GM23338 (cell line): ENCODE measurements around the gene MCC. TPM values are rescaled to one million over a fixed set of nuclear protein-coding genes. Genes with fewer than 3 reads are reported as not detected.

Experiments
- ATAC-seq: fragments of 200-7000 bp; cut with Tn5 transposase; 3 replicates; pipeline ENCODE4 v1.9.1; 2020
- DNase-seq: peaks from one replicate; pipeline ENCODE4 v3.0.0-alpha.2; 2015; ENCODE audit warnings: low spot score
- H2AFZ ChIP-seq: fragments of 200-600 bp; sonication (generic); 2 replicates; pipeline ENCODE4 v1.8.0; 2016; ENCODE audit warnings: antibody characterized with exemption, mild to moderate bottlenecking, moderate library complexity
- H3F3A ChIP-seq: fragments of 200-600 bp; sonication (generic); replicated peaks from 2 replicates; pipeline ENCODE4 v1.8.0; 2017; ENCODE audit warnings: antibody characterized with exemption, mixed run types, low read depth
- H3K27ac ChIP-seq: fragments of 200-600 bp; sonication (generic); 2 replicates; pipeline ENCODE4 v1.6.1; 2016; ENCODE audit warnings: low read depth
- H3K27me3 ChIP-seq: fragments of 200-600 bp; sonication (generic); 2 replicates; pipeline ENCODE4 v1.8.0; 2016; ENCODE audit warnings: mild to moderate bottlenecking, mixed run types, moderate library complexity; ENCODE audit not compliant: insufficient read depth
- H3K36me3 ChIP-seq: fragments of 200-600 bp; sonication (generic); 2 replicates; pipeline ENCODE4 v1.8.0; 2016; ENCODE audit warnings: mild to moderate bottlenecking; ENCODE audit not compliant: insufficient read depth
- H3K4me1 ChIP-seq: fragments of 200-600 bp; sonication (generic); 2 replicates; pipeline ENCODE4 v1.8.0; 2016; ENCODE audit warnings: mild to moderate bottlenecking, moderate library complexity; ENCODE audit not compliant: insufficient read depth
- H3K4me2 ChIP-seq: fragments of 200-600 bp; sonication (generic); 2 replicates; pipeline ENCODE4 v1.7.1; 2017; ENCODE audit warnings: mixed run types
- H3K4me3 ChIP-seq: fragments of 200-600 bp; sonication (generic); 2 replicates; pipeline ENCODE4 v1.6.1; 2016; ENCODE audit warnings: mixed run types
- H3K79me2 ChIP-seq: fragments of 200-600 bp; sonication (generic); replicated peaks from 2 replicates; pipeline ENCODE4 v1.8.0; 2017; ENCODE audit warnings: mild to moderate bottlenecking; ENCODE audit not compliant: insufficient read depth
- H3K9me2 ChIP-seq: fragments of 200-600 bp; sonication (generic); 2 replicates; pipeline ENCODE4 v1.8.0; 2017; ENCODE audit not compliant: insufficient read depth
- H4K20me1 ChIP-seq: fragments of 200-600 bp; sonication (generic); replicated peaks from 2 replicates; pipeline ENCODE4 v1.8.0; 2017; ENCODE audit warnings: mild to moderate bottlenecking; ENCODE audit not compliant: insufficient read depth
- H3K27ac Mint-ChIP-seq: 2 replicates; pipeline ENCODE4 v1.8.0; 2020; ENCODE audit warnings: inconsistent platforms, mild to moderate bottlenecking, moderate library complexity, mixed read lengths
- H3K27me3 Mint-ChIP-seq: 3 replicates; pipeline ENCODE4 v1.8.0; 2022; ENCODE audit warnings: low read depth, mild to moderate bottlenecking, moderate library complexity, mixed read lengths, inconsistent platforms; ENCODE audit not compliant: insufficient read depth, poor library complexity
- H3K36me3 Mint-ChIP-seq: 3 replicates; pipeline ENCODE4 v1.8.0; 2021; ENCODE audit warnings: low read depth, mild to moderate bottlenecking, inconsistent platforms, moderate library complexity, mixed read lengths
- H3K4me1 Mint-ChIP-seq: 3 replicates; pipeline ENCODE4 v1.8.0; 2020; ENCODE audit warnings: mild to moderate bottlenecking, inconsistent platforms, mixed read lengths
- H3K4me3 Mint-ChIP-seq: 3 replicates; pipeline ENCODE4 v1.8.0; 2021; ENCODE audit warnings: moderate library complexity, mild to moderate bottlenecking, inconsistent platforms, mixed read lengths
- H3K9me3 Mint-ChIP-seq: 3 replicates; pipeline ENCODE4 v1.8.0; 2020; ENCODE audit warnings: moderate library complexity, mild to moderate bottlenecking, inconsistent platforms, mixed read lengths
- NANOG ChIP-seq: IDR thresholded peaks from 2 replicates; pipeline ENCODE4 v1.6.1; 2016; ENCODE audit warnings: antibody characterized with exemption, borderline replicate concordance
- STAT1 ChIP-seq: IDR thresholded peaks from one replicate; pipeline ENCODE4 v1.6.1; 2016; ENCODE audit warnings: antibody characterized with exemption; ENCODE audit not compliant: unreplicated experiment
- ZNF331 ChIP-seq: fragments of 250-450 bp; sonication (Bioruptor Pico); IDR thresholded peaks from 2 replicates; pipeline ENCODE4 v1.5.0; 2020; ENCODE audit warnings: low read depth, mild to moderate bottlenecking, moderate library complexity
- polyA plus RNA-seq: library from polyadenylated mRNA; unstranded; fragments of >200 nt; fragmentation: Nextera tagmentation; extraction: Ambion mirVana; gene quantifications from 2 replicates; pipeline ENCODE4 v1.2.1, GENCODE V29; 2016
- total RNA-seq: library from RNA; depleted of rRNA; stranded (reverse); fragments of >200 nt; shearing (Covaris generic); gene quantifications from 2 replicates; pipeline ENCODE4 v1.2.3, GENCODE V29; 2014
- TF ChIP-seq, protein P1 (sequence below): fragments of 250-450 bp; sonication (Bioruptor Pico); IDR thresholded peaks from 2 replicates; pipeline ENCODE4 v1.5.0; 2020; ENCODE audit warnings: mild to moderate bottlenecking, moderate library complexity

The MCC gene
- total and polyA plus RNA-seq, 2 experiments from 2014 or later, result 3.8 to 10.1 TPM

DNA sequence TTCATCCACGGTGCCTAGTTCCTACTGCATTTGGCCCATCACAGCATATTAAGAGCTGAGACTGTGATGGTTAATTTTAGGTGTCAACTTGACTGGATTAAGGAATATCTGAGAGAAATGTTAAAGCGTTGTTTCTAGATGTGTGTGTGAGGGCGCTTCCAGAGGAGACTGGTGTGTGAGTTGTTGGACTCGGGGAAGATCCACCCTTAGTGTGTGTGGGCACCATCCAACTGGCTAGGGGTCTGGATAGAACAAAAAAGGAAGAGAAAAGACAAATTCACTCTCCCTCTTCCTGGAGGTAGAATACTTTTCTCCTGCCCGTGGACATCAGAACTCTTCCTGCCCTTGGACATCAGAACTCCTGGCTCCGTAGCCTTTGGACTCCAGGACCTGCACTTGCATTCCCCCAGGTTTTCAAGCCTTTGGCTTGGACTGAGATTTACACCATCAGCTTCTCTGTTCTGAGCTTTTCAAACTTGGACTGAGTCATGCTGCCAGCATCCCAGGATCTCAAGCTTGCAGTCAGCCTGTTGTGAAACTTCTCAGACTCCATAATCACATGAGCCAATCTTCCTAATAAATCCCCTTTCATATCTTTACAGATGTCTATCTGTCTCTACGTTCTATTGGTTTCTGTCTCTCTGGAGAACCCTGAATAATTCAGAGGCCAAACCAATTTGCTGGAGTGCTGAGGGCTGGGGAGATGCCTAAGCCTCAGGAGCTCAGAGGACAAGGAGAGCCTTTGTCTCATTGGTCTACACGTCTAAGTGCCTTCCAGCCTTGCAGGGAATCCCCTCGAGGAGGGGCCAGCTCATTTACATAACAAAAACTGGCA is 347.2 kb downstream of the MCC start:
- H3K4me3 Mint-ChIP-seq, result no peak overlapping the region
- DNase-seq (no peak), ATAC-seq (peak; percentile 60)
- Histone ChIP-seq H3K4me3 (no peak overlapping the region), H3K27me3 (no peaks in the 10 kb centered on the region), H3K27ac (no peak overlapping the region), H2AFZ (no peak overlapping the region), H3F3A (no peaks in the 10 kb centered on the region), H4K20me1 (no peaks in the 10 kb centered on the region), H3K4me2 (no peak overlapping the region), H3K79me2 (no peaks in the 10 kb centered on the region), H3K9me2 (peaks cover 9% of the 10 kb centered on the region), H3K36me3 (no peaks in the 10 kb centered on the region; the same call in 1 of the 2 replicates), H3K4me1 (0 out of 2 replicates have a peak, but pooled peaks cover 3% of the 10 kb centered on the region)
- no peaks in the 10 kb centered on the region; the same call in 2 of the 3 replicates for H3K9me3 Mint-ChIP-seq
- H3K27me3 Mint-ChIP-seq, result peaks cover 1% of the 10 kb centered on the region
- TF ChIP-seq STAT1, result no peak
- no peak for TF ChIP-seq NANOG
- no peak for TF ChIP-seq ZNF331
- TF ChIP-seq, protein P1, sequence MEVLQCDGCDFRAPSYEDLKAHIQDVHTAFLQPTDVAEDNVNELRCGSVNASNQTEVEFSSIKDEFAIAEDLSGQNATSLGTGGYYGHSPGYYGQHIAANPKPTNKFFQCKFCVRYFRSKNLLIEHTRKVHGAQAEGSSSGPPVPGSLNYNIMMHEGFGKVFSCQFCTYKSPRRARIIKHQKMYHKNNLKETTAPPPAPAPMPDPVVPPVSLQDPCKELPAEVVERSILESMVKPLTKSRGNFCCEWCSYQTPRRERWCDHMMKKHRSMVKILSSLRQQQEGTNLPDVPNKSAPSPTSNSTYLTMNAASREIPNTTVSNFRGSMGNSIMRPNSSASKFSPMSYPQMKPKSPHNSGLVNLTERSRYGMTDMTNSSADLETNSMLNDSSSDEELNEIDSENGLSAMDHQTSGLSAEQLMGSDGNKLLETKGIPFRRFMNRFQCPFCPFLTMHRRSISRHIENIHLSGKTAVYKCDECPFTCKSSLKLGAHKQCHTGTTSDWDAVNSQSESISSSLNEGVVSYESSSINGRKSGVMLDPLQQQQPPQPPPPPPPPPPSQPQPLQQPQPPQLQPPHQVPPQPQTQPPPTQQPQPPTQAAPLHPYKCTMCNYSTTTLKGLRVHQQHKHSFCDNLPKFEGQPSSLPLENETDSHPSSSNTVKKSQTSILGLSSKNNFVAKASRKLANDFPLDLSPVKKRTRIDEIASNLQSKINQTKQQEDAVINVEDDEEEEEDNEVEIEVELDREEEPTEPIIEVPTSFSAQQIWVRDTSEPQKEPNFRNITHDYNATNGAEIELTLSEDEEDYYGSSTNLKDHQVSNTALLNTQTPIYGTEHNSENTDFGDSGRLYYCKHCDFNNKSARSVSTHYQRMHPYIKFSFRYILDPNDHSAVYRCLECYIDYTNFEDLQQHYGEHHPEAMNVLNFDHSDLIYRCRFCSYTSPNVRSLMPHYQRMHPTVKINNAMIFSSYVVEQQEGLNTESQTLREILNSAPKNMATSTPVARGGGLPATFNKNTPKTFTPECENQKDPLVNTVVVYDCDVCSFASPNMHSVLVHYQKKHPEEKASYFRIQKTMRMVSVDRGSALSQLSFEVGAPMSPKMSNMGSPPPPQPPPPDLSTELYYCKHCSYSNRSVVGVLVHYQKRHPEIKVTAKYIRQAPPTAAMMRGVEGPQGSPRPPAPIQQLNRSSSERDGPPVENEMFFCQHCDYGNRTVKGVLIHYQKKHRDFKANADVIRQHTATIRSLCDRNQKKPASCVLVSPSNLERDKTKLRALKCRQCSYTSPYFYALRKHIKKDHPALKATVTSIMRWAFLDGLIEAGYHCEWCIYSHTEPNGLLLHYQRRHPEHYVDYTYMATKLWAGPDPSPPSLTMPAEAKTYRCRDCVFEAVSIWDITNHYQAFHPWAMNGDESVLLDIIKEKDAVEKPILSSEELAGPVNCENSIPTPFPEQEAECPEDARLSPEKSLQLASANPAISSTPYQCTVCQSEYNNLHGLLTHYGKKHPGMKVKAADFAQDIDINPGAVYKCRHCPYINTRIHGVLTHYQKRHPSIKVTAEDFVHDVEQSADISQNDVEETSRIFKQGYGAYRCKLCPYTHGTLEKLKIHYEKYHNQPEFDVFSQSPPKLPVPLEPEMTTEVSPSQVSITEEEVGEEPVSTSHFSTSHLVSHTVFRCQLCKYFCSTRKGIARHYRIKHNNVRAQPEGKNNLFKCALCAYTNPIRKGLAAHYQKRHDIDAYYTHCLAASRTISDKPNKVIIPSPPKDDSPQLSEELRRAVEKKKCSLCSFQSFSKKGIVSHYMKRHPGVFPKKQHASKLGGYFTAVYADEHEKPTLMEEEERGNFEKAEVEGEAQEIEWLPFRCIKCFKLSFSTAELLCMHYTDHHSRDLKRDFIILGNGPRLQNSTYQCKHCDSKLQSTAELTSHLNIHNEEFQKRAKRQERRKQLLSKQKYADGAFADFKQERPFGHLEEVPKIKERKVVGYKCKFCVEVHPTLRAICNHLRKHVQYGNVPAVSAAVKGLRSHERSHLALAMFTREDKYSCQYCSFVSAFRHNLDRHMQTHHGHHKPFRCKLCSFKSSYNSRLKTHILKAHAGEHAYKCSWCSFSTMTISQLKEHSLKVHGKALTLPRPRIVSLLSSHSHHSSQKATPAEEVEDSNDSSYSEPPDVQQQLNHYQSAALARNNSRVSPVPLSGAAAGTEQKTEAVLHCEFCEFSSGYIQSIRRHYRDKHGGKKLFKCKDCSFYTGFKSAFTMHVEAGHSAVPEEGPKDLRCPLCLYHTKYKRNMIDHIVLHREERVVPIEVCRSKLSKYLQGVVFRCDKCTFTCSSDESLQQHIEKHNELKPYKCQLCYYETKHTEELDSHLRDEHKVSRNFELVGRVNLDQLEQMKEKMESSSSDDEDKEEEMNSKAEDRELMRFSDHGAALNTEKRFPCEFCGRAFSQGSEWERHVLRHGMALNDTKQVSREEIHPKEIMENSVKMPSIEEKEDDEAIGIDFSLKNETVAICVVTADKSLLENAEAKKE (CRISPR knock-in tag), result peak; percentile 75
- H3K36me3 Mint-ChIP-seq, result no peaks in the 10 kb centered on the region; the same call in 2 of the 3 replicates
- H3K27ac Mint-ChIP-seq, result peak overlapping the region; percentile 74; the same call in 1 of the 2 replicates
- peaks cover 20% of the 10 kb centered on the region for H3K4me1 Mint-ChIP-seq
